Measurements from ENCODE around the gene RASAL3.
A peak's percentile ranks its signal among the peaks of the same experiment; 100 is the strongest.

RASAL3 gene

GRCh38 chr19:15453906-15454860, 10.2 kb downstream of the RASAL3 start:
- TF ChIP-seq CTCF (IDR thresholded peaks at IDR 0.05): peak; percentile 12; the same call in 1 of the 2 replicates

GRCh38 chr19:15453091-15453578, 11.2 kb downstream of the RASAL3 start:
- no peak for TF ChIP-seq CTCF (IDR thresholded peaks at IDR 0.05)

GRCh38 chr19:15452111-15453047, 12.0 kb downstream of the RASAL3 start:
- no peak for TF ChIP-seq CTCF (IDR thresholded peaks at IDR 0.05)

- TF ChIP-seq CTCF (IDR thresholded peaks at IDR 0.05): no peak
These were observed 13.8 kb downstream of the RASAL3 start for GRCh38 chr19:15450528-15450890.

- no peak for TF ChIP-seq CTCF (IDR thresholded peaks at IDR 0.05)
These were observed 14.5 kb downstream of the RASAL3 start, which contains the start of gene WIZ for GRCh38 chr19:15449620-15450527. TSS of gene WIZ (minus strand) at chr19:15449956. CDS start at chr19:15448307, 1,649 bp downstream.

GRCh38 chr19:15448778-15449619, 15.3 kb downstream of the RASAL3 start:
- no peak for TF ChIP-seq CTCF (IDR thresholded peaks at IDR 0.05)
